Liver (tissue), 3 donors: ENCODE results near the gene IFT25.

Source experiments
- CTCF ChIP-seq: fragments of 150-350 bp; IDR thresholded peaks from 2 replicates; pipeline ENCODE4 v1.5.1; 2017; ENCODE audit warnings: improper control_type of control experiment, low read depth, low read length; ENCODE audit not compliant: missing input control
- SP1 ChIP-seq: IDR thresholded peaks from 2 replicates; pipeline ENCODE4 v1.6.1; 2018; ENCODE audit warnings: antibody characterized with exemption, mild to moderate bottlenecking
- TAF1 ChIP-seq: conservative IDR thresholded peaks from 2 replicates; pipeline ENCODE4 v1.6.1; 2016; ENCODE audit warnings: antibody characterized with exemption, mild to moderate bottlenecking
- donor health status: healthy.
- donor health status: healthy.

DNA sequence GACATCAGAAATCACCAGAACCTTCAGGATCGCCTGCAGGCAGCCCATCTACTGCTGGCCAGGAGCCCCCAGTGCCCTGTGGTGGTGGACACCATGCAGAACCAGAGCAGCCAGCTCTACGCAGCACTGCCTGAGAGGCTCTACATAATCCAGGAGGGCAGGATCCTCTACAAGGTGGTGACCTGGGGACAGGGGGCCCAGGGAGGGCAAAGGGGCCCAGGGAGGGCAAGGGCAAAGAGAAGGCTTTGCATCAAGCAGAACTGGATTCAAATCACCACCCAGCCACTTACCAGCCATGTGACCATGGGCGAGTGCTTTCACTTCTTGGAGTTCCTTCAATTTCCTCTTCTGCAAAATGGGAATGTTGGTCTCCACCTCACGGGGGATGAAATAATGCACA, 39.4 kb downstream of the IFT25 start:
- TF ChIP-seq CTCF (no peak), TAF1 (no peak), SP1 (no peak)
